GM12873 (cell line): ENCODE data around the gene CREB5.

Source experiments
- TF ChIP-seq, protein P1 (sequence below): IDR thresholded peaks from 2 replicates; pipeline ENCODE4 v1.5.1; 2012; ENCODE audit warnings: low read depth, mild to moderate bottlenecking, moderate library complexity, low read length, control low read depth; ENCODE audit not compliant: insufficient read depth; ENCODE audit errors: missing control alignments

The CREB5 gene

DNA sequence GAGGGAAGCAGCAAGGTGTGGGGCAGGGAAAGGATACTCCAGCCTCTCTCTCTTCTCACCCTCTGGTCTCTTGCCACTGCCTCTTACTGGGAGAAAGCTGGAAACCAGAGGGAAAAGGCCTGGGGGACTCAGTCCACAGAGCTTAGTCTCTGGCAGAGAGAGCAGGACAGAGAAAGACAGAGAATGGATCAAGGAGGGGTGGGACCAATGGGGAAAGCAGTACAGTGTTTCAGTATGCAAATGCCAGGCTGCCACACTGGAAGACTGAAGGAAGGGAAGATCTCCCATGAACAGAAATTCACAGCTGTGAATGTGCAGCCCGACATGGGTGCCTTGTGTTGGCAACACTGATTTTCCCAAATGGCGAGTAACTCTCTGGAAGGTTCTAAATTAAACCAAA, 40.4 kb downstream of the CREB5 start:
- TF ChIP-seq, protein P1, sequence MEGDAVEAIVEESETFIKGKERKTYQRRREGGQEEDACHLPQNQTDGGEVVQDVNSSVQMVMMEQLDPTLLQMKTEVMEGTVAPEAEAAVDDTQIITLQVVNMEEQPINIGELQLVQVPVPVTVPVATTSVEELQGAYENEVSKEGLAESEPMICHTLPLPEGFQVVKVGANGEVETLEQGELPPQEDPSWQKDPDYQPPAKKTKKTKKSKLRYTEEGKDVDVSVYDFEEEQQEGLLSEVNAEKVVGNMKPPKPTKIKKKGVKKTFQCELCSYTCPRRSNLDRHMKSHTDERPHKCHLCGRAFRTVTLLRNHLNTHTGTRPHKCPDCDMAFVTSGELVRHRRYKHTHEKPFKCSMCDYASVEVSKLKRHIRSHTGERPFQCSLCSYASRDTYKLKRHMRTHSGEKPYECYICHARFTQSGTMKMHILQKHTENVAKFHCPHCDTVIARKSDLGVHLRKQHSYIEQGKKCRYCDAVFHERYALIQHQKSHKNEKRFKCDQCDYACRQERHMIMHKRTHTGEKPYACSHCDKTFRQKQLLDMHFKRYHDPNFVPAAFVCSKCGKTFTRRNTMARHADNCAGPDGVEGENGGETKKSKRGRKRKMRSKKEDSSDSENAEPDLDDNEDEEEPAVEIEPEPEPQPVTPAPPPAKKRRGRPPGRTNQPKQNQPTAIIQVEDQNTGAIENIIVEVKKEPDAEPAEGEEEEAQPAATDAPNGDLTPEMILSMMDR = no peak

DNA sequence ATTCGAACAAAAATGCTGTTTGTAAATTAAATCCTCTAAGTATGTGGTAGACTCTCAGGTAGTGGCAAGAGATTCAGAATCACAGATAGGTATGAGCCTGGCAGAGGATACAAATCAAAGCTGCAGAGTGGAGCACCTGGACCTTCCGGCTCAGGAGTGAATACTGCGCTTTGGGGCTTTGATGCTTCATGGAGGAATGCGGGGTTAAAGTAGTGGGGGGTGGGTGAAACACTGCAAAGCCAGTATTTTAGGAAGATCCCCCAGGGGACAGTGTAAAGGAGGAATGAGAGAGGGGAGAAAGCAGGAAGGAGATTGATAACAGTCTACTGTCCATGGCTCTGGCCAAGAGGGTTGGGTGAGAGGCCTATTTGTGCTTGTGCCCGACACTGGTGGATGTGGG, 43.2 kb downstream of the CREB5 start:
- TF ChIP-seq, protein P1 = no peak

- TF ChIP-seq, protein P1 = no peak
Measured at GRCh38 chr7:28456044-28456443, 43.7 kb downstream of the CREB5 start.

DNA sequence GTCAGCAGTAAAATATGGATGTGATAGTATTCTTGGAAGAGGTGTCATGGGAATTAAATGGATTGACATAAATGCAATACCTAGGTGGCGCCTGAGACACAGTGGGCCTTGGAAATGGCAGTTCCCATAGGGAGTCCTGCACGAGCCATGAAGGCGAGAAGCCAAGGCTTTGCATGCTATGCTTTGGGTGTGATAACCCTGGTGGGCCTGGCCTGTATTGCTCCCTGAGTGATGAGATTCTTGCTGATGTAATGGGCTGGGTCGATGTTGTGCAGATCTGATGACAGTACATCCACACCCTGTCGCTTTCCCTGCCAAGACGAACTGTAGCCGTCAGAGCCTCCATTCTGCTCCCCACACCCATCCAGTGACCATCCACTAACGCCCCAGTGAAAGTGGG, 46.4 kb downstream of the CREB5 start:
- TF ChIP-seq, protein P1 = no peak

- TF ChIP-seq, protein P1 = no peak
Measured at GRCh38 chr7:28459306-28459705, 47.0 kb downstream of the CREB5 start.

- TF ChIP-seq, protein P1 = no peak
Measured at GRCh38 chr7:28465697-28466096, 53.4 kb downstream of the CREB5 start.

- TF ChIP-seq, protein P1 = no peak
Measured at GRCh38 chr7:28466341-28466740, 54.0 kb downstream of the CREB5 start.
